Measurements from ENCODE around the gene CUX1.
"Not testable (repeated sequence)": the region's sequence is repeated elsewhere in the genome, so short reads cannot be mapped to it uniquely, and the experiment has no call there.

CUX1 gene

DNA sequence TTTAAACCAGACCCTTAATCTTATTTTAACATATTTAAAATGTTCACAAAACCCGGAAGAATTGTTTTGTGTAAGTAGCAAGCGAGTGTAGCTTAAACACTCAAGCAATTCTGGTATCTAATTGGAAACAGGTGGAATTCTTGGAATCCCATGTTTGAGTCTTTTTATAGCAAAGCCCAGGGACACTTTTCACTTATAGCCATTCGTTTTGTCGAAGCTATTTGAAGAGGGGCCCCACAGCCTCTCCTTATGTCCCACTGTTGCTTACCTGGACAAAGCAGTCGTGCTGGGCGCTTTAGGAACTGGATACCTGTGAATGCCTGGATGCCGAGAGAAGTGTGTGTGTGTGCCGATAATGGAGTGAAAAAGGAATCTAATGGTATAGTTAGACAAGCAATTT is 3.3 kb downstream of the CUX1 start:
- TF ChIP-seq, protein P1, sequence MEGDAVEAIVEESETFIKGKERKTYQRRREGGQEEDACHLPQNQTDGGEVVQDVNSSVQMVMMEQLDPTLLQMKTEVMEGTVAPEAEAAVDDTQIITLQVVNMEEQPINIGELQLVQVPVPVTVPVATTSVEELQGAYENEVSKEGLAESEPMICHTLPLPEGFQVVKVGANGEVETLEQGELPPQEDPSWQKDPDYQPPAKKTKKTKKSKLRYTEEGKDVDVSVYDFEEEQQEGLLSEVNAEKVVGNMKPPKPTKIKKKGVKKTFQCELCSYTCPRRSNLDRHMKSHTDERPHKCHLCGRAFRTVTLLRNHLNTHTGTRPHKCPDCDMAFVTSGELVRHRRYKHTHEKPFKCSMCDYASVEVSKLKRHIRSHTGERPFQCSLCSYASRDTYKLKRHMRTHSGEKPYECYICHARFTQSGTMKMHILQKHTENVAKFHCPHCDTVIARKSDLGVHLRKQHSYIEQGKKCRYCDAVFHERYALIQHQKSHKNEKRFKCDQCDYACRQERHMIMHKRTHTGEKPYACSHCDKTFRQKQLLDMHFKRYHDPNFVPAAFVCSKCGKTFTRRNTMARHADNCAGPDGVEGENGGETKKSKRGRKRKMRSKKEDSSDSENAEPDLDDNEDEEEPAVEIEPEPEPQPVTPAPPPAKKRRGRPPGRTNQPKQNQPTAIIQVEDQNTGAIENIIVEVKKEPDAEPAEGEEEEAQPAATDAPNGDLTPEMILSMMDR (conservative IDR thresholded peaks at IDR 0.05; ENCODE audit: low read depth, low read length), result no peak
- no peak for DNase-seq (ENCODE audit: low read depth)
- no peak overlapping the region for H3K4me3 ChIP-seq (ENCODE audit: low read depth, low read length)

DNA sequence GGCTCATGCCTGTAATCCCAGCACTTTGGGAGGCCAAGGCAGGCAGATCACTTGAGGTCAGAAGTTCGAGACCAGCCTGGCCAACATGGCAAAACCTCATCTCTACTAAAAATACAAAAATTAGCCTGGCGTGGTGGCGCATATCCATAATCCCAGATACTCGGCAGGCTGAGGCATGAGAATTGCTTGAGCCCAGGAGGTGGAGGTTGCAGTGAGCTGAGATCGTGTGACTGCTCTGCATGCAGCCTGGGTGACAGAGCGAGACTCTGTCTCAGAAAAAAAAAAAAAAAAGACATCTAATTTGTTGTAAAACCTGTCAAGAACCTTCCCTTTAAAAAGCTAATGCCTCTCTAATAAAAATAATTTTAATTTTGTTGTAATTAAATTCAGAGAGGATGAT is 5.2 kb downstream of the CUX1 start:
- H3K4me3 ChIP-seq (ENCODE audit: low read depth, low read length), result not testable (repeated sequence)

DNA sequence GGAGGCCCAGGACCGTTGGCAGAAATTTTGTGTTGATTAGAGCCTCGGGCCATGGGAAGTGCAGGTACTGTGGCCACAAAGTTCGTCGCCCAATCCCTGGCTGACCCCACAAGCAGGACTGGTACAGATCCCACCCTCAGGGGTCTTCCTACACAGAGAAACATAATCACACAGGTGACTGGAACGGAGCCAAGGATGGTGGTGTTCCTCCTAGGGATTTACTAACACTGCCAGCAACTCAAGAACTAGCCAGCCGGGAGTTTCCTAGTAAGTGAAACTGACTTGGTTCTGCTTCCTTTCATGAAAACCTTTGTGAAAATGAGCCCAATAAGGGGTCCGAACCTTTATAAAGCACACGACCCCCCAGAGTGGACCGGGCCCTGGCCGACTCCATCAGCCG is 5.7 kb downstream of the CUX1 start:
- no peak overlapping the region for H3K4me3 ChIP-seq (ENCODE audit: low read depth, low read length)
- TF ChIP-seq, protein P1 (conservative IDR thresholded peaks at IDR 0.05; ENCODE audit: low read depth, low read length), result no peak
- peak; percentile 38 for DNase-seq (ENCODE audit: low read depth)

More for the DNA sequence above, 5.2 kb downstream of the CUX1 start:
- not testable (repeated sequence) for DNase-seq (ENCODE audit: low read depth)

DNA sequence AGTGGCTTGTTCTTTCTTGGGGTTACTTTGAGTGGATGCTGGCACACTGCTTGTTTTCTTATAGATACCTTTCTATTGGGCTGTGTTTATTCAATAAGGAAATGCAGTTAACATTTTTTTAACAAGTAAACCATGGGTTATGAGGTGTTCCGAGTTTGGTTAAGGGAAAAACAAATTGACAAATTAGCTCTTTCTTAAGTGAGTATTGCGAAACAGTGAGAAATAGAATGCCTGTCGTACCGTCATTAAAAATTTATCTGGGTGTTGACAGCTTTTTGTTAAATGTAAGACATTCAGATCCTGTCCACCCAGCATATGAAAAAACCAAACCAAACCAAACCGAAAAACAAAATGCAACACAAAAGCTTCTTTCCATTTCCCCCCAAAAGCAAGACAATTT is 6.2 kb downstream of the CUX1 start:
- DNase-seq (ENCODE audit: low read depth), result peak; percentile 24
- TF ChIP-seq, protein P1 (conservative IDR thresholded peaks at IDR 0.05; ENCODE audit: low read depth, low read length), result no peak
- no peak overlapping the region for H3K4me3 ChIP-seq (ENCODE audit: low read depth, low read length)

DNA sequence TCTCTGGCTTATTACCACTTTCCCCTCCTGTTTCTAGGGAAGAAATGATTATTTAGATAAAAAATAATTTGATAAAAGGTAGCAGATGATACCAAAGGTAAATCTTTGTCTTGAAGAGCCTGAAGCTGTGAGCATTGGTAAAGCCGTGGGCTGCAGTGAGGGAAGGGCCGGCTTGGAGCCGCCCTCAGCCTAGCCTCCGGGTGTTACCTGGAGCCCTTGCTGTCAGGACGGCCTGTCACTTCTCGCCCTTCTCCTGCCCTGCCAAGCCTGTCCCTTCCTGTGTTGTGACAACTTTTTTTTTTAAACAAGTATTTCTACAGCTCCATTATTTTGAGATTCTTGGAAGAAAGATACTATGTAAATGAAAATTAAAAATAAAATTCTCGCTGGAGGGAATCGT is 7.0 kb downstream of the CUX1 start:
- DNase-seq (ENCODE audit: low read depth), result no peak
- no peak overlapping the region for H3K4me3 ChIP-seq (ENCODE audit: low read depth, low read length)
- TF ChIP-seq, protein P1 (conservative IDR thresholded peaks at IDR 0.05; ENCODE audit: low read depth, low read length), result no peak

DNA sequence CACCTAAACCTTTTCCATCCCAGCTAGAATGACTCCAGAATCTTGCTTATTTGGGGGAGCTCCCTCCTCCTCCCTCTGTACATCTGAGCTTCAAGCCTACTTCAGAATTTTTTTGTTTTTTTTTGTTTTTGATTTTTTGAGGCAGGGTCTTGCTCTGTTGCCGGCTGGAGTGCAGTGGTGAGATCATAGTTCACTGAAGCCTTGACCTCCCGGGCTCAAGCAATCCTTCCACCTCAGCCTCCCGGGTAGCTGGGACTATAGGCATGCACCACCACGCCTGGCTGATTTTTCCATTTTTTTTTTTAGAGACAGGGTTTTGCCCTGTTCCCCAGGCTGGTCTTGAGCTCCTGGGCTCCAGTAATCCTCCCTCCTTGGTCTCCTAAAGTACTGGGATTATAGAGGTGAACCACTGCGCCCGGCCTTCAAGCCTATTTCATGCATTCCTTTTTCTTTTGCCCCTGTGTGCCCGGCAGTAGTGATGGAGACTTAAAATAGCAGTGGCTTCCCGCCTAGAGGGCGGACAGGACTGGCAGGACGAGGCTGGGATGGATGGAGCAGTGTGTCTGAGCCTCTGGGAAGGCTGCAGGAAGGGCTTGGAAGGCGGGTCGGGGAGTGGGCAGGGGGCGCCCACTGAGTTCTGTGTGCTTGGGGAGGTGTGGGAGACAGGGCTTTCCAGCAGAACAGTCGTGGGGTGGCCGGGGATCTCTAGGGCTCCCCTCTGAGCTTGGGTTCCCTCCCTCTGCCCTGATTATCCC is 8.8 kb downstream of the CUX1 start:
- no peak for DNase-seq (ENCODE audit: low read depth)
- no peak overlapping the region for H3K4me3 ChIP-seq (ENCODE audit: low read depth, low read length)
- TF ChIP-seq, protein P1 (conservative IDR thresholded peaks at IDR 0.05; ENCODE audit: low read depth, low read length), result no peak

DNA sequence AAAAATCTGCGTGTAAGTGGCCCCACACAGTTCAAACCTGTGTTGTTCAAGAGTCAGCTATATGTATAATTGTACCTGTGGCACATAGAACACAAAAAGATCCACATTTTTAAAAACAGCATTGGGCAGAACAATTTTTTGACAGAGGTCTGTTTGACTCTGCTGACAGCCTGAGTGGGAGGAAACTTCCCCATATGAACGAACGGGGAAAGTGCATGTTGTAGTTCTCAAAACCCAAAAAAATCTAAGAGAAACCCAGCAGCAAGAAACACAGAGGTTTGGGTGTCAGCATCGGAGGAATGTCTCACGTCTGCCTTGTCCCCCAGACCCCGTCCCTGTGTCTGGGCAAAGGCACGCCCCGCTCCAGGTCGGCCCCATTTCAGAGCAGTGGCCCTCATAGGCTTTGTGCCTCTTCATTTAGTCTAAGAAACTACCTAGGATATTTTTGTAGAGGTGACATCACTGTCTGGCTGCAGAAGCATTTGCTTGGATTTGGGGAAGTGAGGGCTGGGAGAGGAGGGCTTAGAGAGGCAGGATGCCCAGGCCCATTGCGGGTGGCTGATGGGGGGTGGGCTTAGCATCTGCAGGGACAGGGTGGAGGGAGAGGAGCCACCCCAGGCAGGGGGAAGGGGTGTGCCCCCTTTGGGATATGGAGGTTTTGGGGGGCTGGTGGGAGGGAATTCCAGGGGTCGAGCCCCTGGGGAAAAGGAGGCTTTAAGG is 11.0 kb downstream of the CUX1 start:
- no peak for DNase-seq (ENCODE audit: low read depth)
- TF ChIP-seq, protein P1 (conservative IDR thresholded peaks at IDR 0.05; ENCODE audit: low read depth, low read length), result no peak

More for the DNA sequence above, 11.0 kb downstream of the CUX1 start:
- no peak overlapping the region for H3K4me3 ChIP-seq (ENCODE audit: low read depth, low read length)
